ENCODE results near the gene EIF1.

EIF1 gene

GRCh38 chr17:41738077-41738800, 49.6 kb downstream of the EIF1 start:
- TF ChIP-seq EZH2phosphoT487 (IDR thresholded peaks at IDR 0.05; ENCODE audit: borderline replicate concordance, low read length) (no peak), CTCF (IDR thresholded peaks at IDR 0.05; ENCODE audit: low read depth, low read length, poor library complexity, severe bottlenecking) (peak; percentile 95)
- H3K9me2 ChIP-seq (replicated peaks; ENCODE audit: control insufficient read depth, low read length): no peaks in the 10 kb centered on the region
- no peaks in the 10 kb centered on the region for H4K20me1 ChIP-seq (ENCODE audit: control insufficient read depth, insufficient read depth, low read depth, low read length)
- H3K4me1 ChIP-seq (ENCODE audit: control insufficient read depth, low read length): peaks cover 5% of the 10 kb centered on the region
- peaks cover 14% of the 10 kb centered on the region for H3K27me3 ChIP-seq (ENCODE audit: control insufficient read depth, low read length)
- H3K36me3 ChIP-seq (ENCODE audit: control insufficient read depth, low read length): no peaks in the 10 kb centered on the region
- no peaks in the 10 kb centered on the region for H3F3A ChIP-seq (ENCODE audit: control insufficient read depth, insufficient read depth)
- no peaks in the 10 kb centered on the region for H3K9me3 ChIP-seq (ENCODE audit: control insufficient read depth, insufficient read depth, low read length)
- H3K79me2 ChIP-seq (ENCODE audit: control insufficient read depth, low read length): no peaks in the 10 kb centered on the region
- no peak overlapping the region for H3K4me2 ChIP-seq (ENCODE audit: low read length)
- no peak overlapping the region for H3K27ac ChIP-seq (ENCODE audit: low read depth, low read length)
- no peak overlapping the region for H3K4me3 ChIP-seq (ENCODE audit: low read length)

GRCh38 chr17:41738801-41739112, 50.1 kb downstream of the EIF1 start:
- Histone ChIP-seq H3F3A (ENCODE audit: control insufficient read depth, insufficient read depth) (no peaks in the 10 kb centered on the region), H3K9me3 (ENCODE audit: control insufficient read depth, insufficient read depth, low read length) (no peaks in the 10 kb centered on the region), H4K20me1 (ENCODE audit: control insufficient read depth, insufficient read depth, low read depth, low read length) (no peaks in the 10 kb centered on the region), H3K9me2 (replicated peaks; ENCODE audit: control insufficient read depth, low read length) (no peaks in the 10 kb centered on the region), H3K36me3 (ENCODE audit: control insufficient read depth, low read length) (no peaks in the 10 kb centered on the region), H3K27me3 (ENCODE audit: control insufficient read depth, low read length) (peaks cover 14% of the 10 kb centered on the region), H3K79me2 (ENCODE audit: control insufficient read depth, low read length) (no peaks in the 10 kb centered on the region), H3K27ac (ENCODE audit: low read depth, low read length) (no peak overlapping the region), H3K4me2 (ENCODE audit: low read length) (no peak overlapping the region), H3K4me1 (ENCODE audit: control insufficient read depth, low read length) (peaks cover 5% of the 10 kb centered on the region), H3K4me3 (ENCODE audit: low read length) (no peak overlapping the region)
- TF ChIP-seq EZH2phosphoT487 (IDR thresholded peaks at IDR 0.05; ENCODE audit: borderline replicate concordance, low read length) (no peak), CTCF (IDR thresholded peaks at IDR 0.05; ENCODE audit: low read depth, low read length, poor library complexity, severe bottlenecking) (no peak)

- H4K20me1 ChIP-seq (ENCODE audit: control insufficient read depth, insufficient read depth, low read depth, low read length): no peaks in the 10 kb centered on the region
- H3K27ac ChIP-seq (ENCODE audit: low read depth, low read length): no peak overlapping the region
- TF ChIP-seq EZH2phosphoT487 (IDR thresholded peaks at IDR 0.05; ENCODE audit: borderline replicate concordance, low read length) (no peak), CTCF (IDR thresholded peaks at IDR 0.05; ENCODE audit: low read depth, low read length, poor library complexity, severe bottlenecking) (no peak)
Observed at GRCh38 chr17:41739661-41740352, 51.1 kb downstream of the EIF1 start.

More at GRCh38 chr17:41739661-41740352, 51.1 kb downstream of the EIF1 start:
- Histone ChIP-seq H3K9me2 (replicated peaks; ENCODE audit: control insufficient read depth, low read length) (no peaks in the 10 kb centered on the region), H3K4me3 (ENCODE audit: low read length) (no peak overlapping the region), H3K36me3 (ENCODE audit: control insufficient read depth, low read length) (no peaks in the 10 kb centered on the region), H3K9me3 (ENCODE audit: control insufficient read depth, insufficient read depth, low read length) (no peaks in the 10 kb centered on the region), H3K27me3 (ENCODE audit: control insufficient read depth, low read length) (peaks cover 11% of the 10 kb centered on the region), H3F3A (ENCODE audit: control insufficient read depth, insufficient read depth) (no peaks in the 10 kb centered on the region), H3K4me1 (ENCODE audit: control insufficient read depth, low read length) (peaks cover 5% of the 10 kb centered on the region), H3K4me2 (ENCODE audit: low read length) (no peak overlapping the region), H3K79me2 (ENCODE audit: control insufficient read depth, low read length) (no peaks in the 10 kb centered on the region)
